ENCODE results near the gene MICALL1. TPM values are rescaled to one million over a fixed set of nuclear protein-coding genes. Genes with fewer than 3 reads are reported as not detected.

MICALL1 gene
- total and polyA plus RNA-seq, 7 donors, result 10.3 to 24.7 (median 16.9) TPM

- intact Hi-C loops (cut with DNase I), result loop anchor here in 1 of 2 donors (5.0 kb wide), 1 partner anchor 37 kb away; no protein-coding TSS in a partner anchor
- peaks cover 0 to 18% of the 10 kb centered on the region in 2 donors for H3K36me3 ChIP-seq (ENCODE audit: insufficient read depth in 1 of 2, low read depth in 1 of 2)
- peaks cover 8% of the 10 kb centered on the region for H3K4me1 ChIP-seq
- no peaks in the 10 kb centered on the region for H3K9me3 ChIP-seq
- 59 to 72% (median 61%) methylated on average over 8 of the region's 8 CpGs for WGBS, 3 donors
- no peak for TF ChIP-seq CTCF (IDR thresholded peaks at IDR 0.05)
- H3K27me3 ChIP-seq (ENCODE audit: insufficient read depth in 3 of 3, low read length in 2 of 3), result no peaks in the 10 kb centered on the region
- ATAC-seq (no peak), DNase-seq (no peak)
- no peak overlapping the region for H3K27ac ChIP-seq
- no peak overlapping the region for H3K4me3 ChIP-seq
Observed at GRCh38 chr22:37894939-37895670, 11.0 kb upstream of the MICALL1 start.

GRCh38 chr22:37896181-37896592, 9.9 kb upstream of the MICALL1 start:
- DNase-seq (no peak), ATAC-seq (peak in 2 of 4 donors; percentile 17 to 20)
- Histone ChIP-seq H3K4me1 (peaks cover 8% of the 10 kb centered on the region), H3K27me3 (ENCODE audit: insufficient read depth in 3 of 3, low read length in 2 of 3) (no peaks in the 10 kb centered on the region), H3K4me3 (no peak overlapping the region), H3K36me3 (ENCODE audit: insufficient read depth in 1 of 2, low read depth in 1 of 2) (peaks cover 0 to 8% of the 10 kb centered on the region in 2 donors), H3K9me3 (no peaks in the 10 kb centered on the region), H3K27ac (no peak overlapping the region)
- no peak for TF ChIP-seq CTCF (IDR thresholded peaks at IDR 0.05)
- 63 to 77% (median 69%) methylated on average over 5 of the region's 5 CpGs for WGBS, 3 donors
- intact Hi-C loops (cut with DNase I), result no loop called here

- Histone ChIP-seq H3K4me3 (no peak overlapping the region), H3K27ac (no peak overlapping the region), H3K36me3 (ENCODE audit: insufficient read depth in 1 of 2, low read depth in 1 of 2) (peaks cover 0 to 3% of the 10 kb centered on the region in 2 donors), H3K9me3 (no peaks in the 10 kb centered on the region), H3K4me1 (peaks cover 8% of the 10 kb centered on the region), H3K27me3 (ENCODE audit: insufficient read depth in 3 of 3, low read length in 2 of 3) (no peaks in the 10 kb centered on the region)
- no peak for TF ChIP-seq CTCF (IDR thresholded peaks at IDR 0.05)
- DNase-seq (no peak), ATAC-seq (no peak)
- 77 to 80% (median 78%) methylated on average over 3 of the region's 3 CpGs for WGBS, 3 donors
- intact Hi-C loops (cut with DNase I), result no loop called here
Observed at GRCh38 chr22:37896939-37897338, 9.2 kb upstream of the MICALL1 start.

- peaks cover 4% of the 10 kb centered on the region for H3K4me1 ChIP-seq
- no peak for ATAC-seq
- H3K27ac ChIP-seq, result no peak overlapping the region
- TF ChIP-seq CTCF (IDR thresholded peaks at IDR 0.05), result no peak
- H3K4me3 ChIP-seq, result no peak overlapping the region
- no peaks in the 10 kb centered on the region for H3K9me3 ChIP-seq
- peaks cover 0 to 2% of the 10 kb centered on the region in 2 donors for H3K36me3 ChIP-seq (ENCODE audit: insufficient read depth in 1 of 2, low read depth in 1 of 2)
- intact Hi-C loops (cut with DNase I), result no loop called here
- DNase-seq, result no peak
- no peaks in the 10 kb centered on the region for H3K27me3 ChIP-seq (ENCODE audit: insufficient read depth in 3 of 3, low read length in 2 of 3)
- WGBS, 3 donors, result 82 to 100% (median 89%) methylated on average over 2 of the region's 2 CpGs
Observed at GRCh38 chr22:37897807-37898206, 8.3 kb upstream of the MICALL1 start.
